DOHH2 (cell line): ENCODE results near the gene GRHL3.

Source experiments
- EZH2phosphoT487 ChIP-seq: fragments of 200-600 bp; sonication (generic); IDR thresholded peaks from 2 replicates; pipeline ENCODE4 v1.6.1; 2017; ENCODE audit warnings: borderline replicate concordance, mild to moderate bottlenecking, antibody characterized with exemption, low read length, moderate library complexity, mixed read lengths
- TF ChIP-seq, protein P1 (sequence below): fragments of 200-600 bp; sonication (generic); IDR thresholded peaks from one replicate; pipeline ENCODE4 v1.5.1; 2014; ENCODE audit warnings: antibody characterized with exemption, mild to moderate bottlenecking, low read depth, low read length; ENCODE audit not compliant: poor library complexity, severe bottlenecking

GRCh38 chr1:24323281-24323680 is 4.1 kb downstream of the GRHL3 start:
- TF ChIP-seq, protein P1, sequence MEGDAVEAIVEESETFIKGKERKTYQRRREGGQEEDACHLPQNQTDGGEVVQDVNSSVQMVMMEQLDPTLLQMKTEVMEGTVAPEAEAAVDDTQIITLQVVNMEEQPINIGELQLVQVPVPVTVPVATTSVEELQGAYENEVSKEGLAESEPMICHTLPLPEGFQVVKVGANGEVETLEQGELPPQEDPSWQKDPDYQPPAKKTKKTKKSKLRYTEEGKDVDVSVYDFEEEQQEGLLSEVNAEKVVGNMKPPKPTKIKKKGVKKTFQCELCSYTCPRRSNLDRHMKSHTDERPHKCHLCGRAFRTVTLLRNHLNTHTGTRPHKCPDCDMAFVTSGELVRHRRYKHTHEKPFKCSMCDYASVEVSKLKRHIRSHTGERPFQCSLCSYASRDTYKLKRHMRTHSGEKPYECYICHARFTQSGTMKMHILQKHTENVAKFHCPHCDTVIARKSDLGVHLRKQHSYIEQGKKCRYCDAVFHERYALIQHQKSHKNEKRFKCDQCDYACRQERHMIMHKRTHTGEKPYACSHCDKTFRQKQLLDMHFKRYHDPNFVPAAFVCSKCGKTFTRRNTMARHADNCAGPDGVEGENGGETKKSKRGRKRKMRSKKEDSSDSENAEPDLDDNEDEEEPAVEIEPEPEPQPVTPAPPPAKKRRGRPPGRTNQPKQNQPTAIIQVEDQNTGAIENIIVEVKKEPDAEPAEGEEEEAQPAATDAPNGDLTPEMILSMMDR: no peak
- TF ChIP-seq EZH2phosphoT487: no peak
